GM19372 (cell line): ENCODE results near the gene MACROH2A2.
"Not testable (repeated sequence)": the region's sequence is repeated elsewhere in the genome, so short reads cannot be mapped to it uniquely, and the experiment has no call there.

ENCODE experiments used
- ATAC-seq: cut with Tn5 transposase; IDR thresholded peaks from one replicate; pipeline ENCODE4 v1.9.1; 2021; ENCODE audit warnings: mild to moderate bottlenecking, low read depth, moderate library complexity; ENCODE audit not compliant: unreplicated experiment

The MACROH2A2 gene

GRCh38 chr10:70052462-70053217 is at the start of gene MACROH2A2:
Gene MACROH2A2 (plus strand): TSS chr10:70052846. CDS start chr10:70075659, 22,813 bp downstream.
- ATAC-seq = no peak

GRCh38 chr10:70007116-70007820 is 45.4 kb upstream of the MACROH2A2 start:
- ATAC-seq = no peak

- ATAC-seq = no peak
These were observed 21.4 kb upstream of the MACROH2A2 start for GRCh38 chr10:70031215-70031614.

- ATAC-seq = no peak
These were observed 19.9 kb upstream of the MACROH2A2 start for GRCh38 chr10:70032667-70033289.

GRCh38 chr10:70034232-70034631 is 18.4 kb upstream of the MACROH2A2 start:
- no peak for ATAC-seq

- no peak for ATAC-seq
These were observed 17.1 kb upstream of the MACROH2A2 start for GRCh38 chr10:70035531-70035930.

- ATAC-seq = no peak
These were observed 13.7 kb upstream of the MACROH2A2 start for GRCh38 chr10:70038923-70039322.

GRCh38 chr10:70041016-70041415 is 11.6 kb upstream of the MACROH2A2 start:
- ATAC-seq = no peak

- not testable (repeated sequence) for ATAC-seq
These were observed 10.9 kb upstream of the MACROH2A2 start for GRCh38 chr10:70041739-70042138.

GRCh38 chr10:70047066-70047465 is 5.6 kb upstream of the MACROH2A2 start:
- ATAC-seq = not testable (repeated sequence)

GRCh38 chr10:70048030-70048723 is 4.5 kb upstream of the MACROH2A2 start:
- ATAC-seq = no peak

GRCh38 chr10:70051848-70052247 is 798 bp upstream of the MACROH2A2 start:
- no peak for ATAC-seq

GRCh38 chr10:70053218-70053840 is 683 bp downstream of the MACROH2A2 start:
- no peak for ATAC-seq

- no peak for ATAC-seq
These were observed 1.2 kb downstream of the MACROH2A2 start for GRCh38 chr10:70053841-70054288.

GRCh38 chr10:70054902-70055301 is 2.3 kb downstream of the MACROH2A2 start:
- ATAC-seq = no peak

- ATAC-seq = no peak
These were observed 2.9 kb downstream of the MACROH2A2 start for GRCh38 chr10:70055550-70055949.

- no peak for ATAC-seq
These were observed 4.7 kb downstream of the MACROH2A2 start for GRCh38 chr10:70057306-70057705.

GRCh38 chr10:70060389-70060788 is 7.7 kb downstream of the MACROH2A2 start:
- no peak for ATAC-seq

GRCh38 chr10:70063418-70064098 is 10.9 kb downstream of the MACROH2A2 start:
- ATAC-seq = no peak

GRCh38 chr10:70064486-70064885 is 11.8 kb downstream of the MACROH2A2 start:
- ATAC-seq = no peak
